SKM-1 treated with dmso at 0.1 percent for 144 hours (cell line): Measurements from ENCODE around the gene CCT8.
"Not testable (repeated sequence)": the region's sequence is repeated elsewhere in the genome, so short reads cannot be mapped to it uniquely, and the experiment has no call there.

Experiments
- DNase-seq: peaks from one replicate; lab custom pipeline; 2025; ENCODE audit not compliant: unreplicated experiment; lab: John Stamatoyannopoulos, UW

Gene CCT8

GRCh38 chr21:29078869-29079767 lies 5.7 kb upstream of the CCT8 start:
- peak; percentile 85 for DNase-seq

GRCh38 chr21:29077651-29078090 lies 4.2 kb upstream of the CCT8 start:
- no peak for DNase-seq

- DNase-seq: not testable (repeated sequence)
Observed at GRCh38 chr21:29076731-29077640, 3.5 kb upstream of the CCT8 start.

GRCh38 chr21:29075706-29076466 lies 2.4 kb upstream of the CCT8 start:
- DNase-seq: no peak

- no peak for DNase-seq
Observed at GRCh38 chr21:29074783-29075182, 1.3 kb upstream of the CCT8 start.

GRCh38 chr21:29074007-29074376 lies 544 bp upstream of the CCT8 start:
- DNase-seq: no peak

- DNase-seq: no peak
Observed at GRCh38 chr21:29072873-29073221, 601 bp downstream of the CCT8 start.

- DNase-seq: peak; percentile 69
Observed at GRCh38 chr21:29064850-29065481, 8.5 kb downstream of the CCT8 start.

- no peak for DNase-seq
Observed at GRCh38 chr21:29056538-29057050, 16.9 kb downstream of the CCT8 start.

GRCh38 chr21:29056005-29056404 lies 17.4 kb downstream of the CCT8 start:
- DNase-seq: no peak

GRCh38 chr21:29055080-29055479 lies 18.4 kb downstream of the CCT8 start:
- no peak for DNase-seq

- no peak for DNase-seq
Observed at GRCh38 chr21:29053656-29054055, 19.8 kb downstream of the CCT8 start.

GRCh38 chr21:29053011-29053553 lies 20.4 kb downstream of the CCT8 start:
- no peak for DNase-seq

- DNase-seq: no peak
Observed at GRCh38 chr21:29052224-29052623, 21.2 kb downstream of the CCT8 start.

- DNase-seq: no peak
Observed at GRCh38 chr21:29034678-29035077, 38.8 kb downstream of the CCT8 start.

- DNase-seq: no peak
Observed at GRCh38 chr21:29033871-29034270, 39.6 kb downstream of the CCT8 start.

GRCh38 chr21:29033301-29033700 lies 40.1 kb downstream of the CCT8 start:
- DNase-seq: no peak

GRCh38 chr21:29030909-29031308 lies 42.5 kb downstream of the CCT8 start:
- DNase-seq: no peak

- DNase-seq: no peak
Observed at GRCh38 chr21:29029524-29029923, 43.9 kb downstream of the CCT8 start.

GRCh38 chr21:29025328-29025713 lies 48.1 kb downstream of the CCT8 start:
- DNase-seq: no peak
